Left ventricle myocardium inferior (tissue), 1 donor: ENCODE results near the gene DENND10. TPM values are rescaled to one million over a fixed set of nuclear protein-coding genes. Genes with fewer than 3 reads are reported as not detected.
A peak's percentile ranks its signal among the peaks of the same experiment; 100 is the strongest.
"Not testable (repeated sequence)": the region's sequence is repeated elsewhere in the genome, so short reads cannot be mapped to it uniquely, and the experiment has no call there.

Source experiments
- DNase-seq: peaks from one replicate; pipeline ENCODE4 v3.0.0-alpha.2; 2020
- H3K27ac ChIP-seq: fragments of 200-600 bp; replicated peaks from 2 replicates; pipeline ENCODE4 v1.8.0; 2021
- H3K27me3 ChIP-seq: fragments of 200-600 bp; 2 replicates; pipeline ENCODE4 v1.8.0; 2021; ENCODE audit warnings: low read depth
- H3K36me3 ChIP-seq: fragments of 200-600 bp; 2 replicates; pipeline ENCODE4 v1.8.0; 2021
- H3K4me1 ChIP-seq: fragments of 200-600 bp; 2 replicates; pipeline ENCODE4 v1.8.0; 2021
- H3K4me3 ChIP-seq: fragments of 200-600 bp; 2 replicates; pipeline ENCODE4 v1.8.0; 2021; ENCODE audit warnings: mild to moderate bottlenecking, moderate library complexity
- H3K9me3 ChIP-seq: fragments of 200-600 bp; replicated peaks from 2 replicates; pipeline ENCODE4 v1.8.0; 2021
- intact Hi-C: fragments of 100-400 bp; cut with micrococcal nuclease; formaldehyde crosslinking; loops from one replicate; pipeline ENCODE4 v1.11.0; 2022
- total RNA-seq: library from RNA; stranded (reverse); fragmentation: NEBNext Ultra II Directional; extraction: Animal tissue kit (Norgen Biotek cat#: 25700); gene quantifications from one replicate; pipeline ENCODE4 v1.2.1, GENCODE V29; 2021
- TF ChIP-seq, protein P1 (sequence below): fragments of 200-600 bp; IDR thresholded peaks from 2 replicates; pipeline ENCODE4 v1.8.0; 2021; ENCODE audit warnings: antibody characterized with exemption, mild to moderate bottlenecking, borderline replicate concordance
- donor health status: DM: no; HTN: yes; CAD: no; lungs with severe emphysema.

The DENND10 gene
- total RNA-seq, 1 donor from 2014 or later = 18.3 TPM

DNA sequence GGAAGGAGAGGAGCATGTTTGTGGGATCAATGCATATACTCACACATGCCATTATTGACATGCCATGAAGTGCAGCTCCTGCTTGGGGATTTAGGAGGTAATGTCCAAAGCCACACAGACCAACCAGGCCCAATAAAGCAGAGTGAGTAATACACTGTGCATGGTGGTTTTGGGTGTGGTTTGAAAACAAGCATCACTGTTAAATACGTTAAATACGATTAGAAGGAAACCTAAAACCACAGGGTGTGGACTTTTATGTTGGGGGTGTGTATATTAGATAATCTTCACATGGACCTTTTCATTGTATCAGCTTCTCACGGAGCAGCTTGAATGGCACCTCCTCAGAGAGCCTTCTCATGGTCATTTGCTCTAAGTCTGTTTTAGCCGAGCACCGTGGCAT, 12.9 kb upstream of the DENND10 start:
- DNase-seq = no peak
- no peaks in the 10 kb centered on the region for H3K27me3 ChIP-seq
- no peaks in the 10 kb centered on the region for H3K9me3 ChIP-seq
- TF ChIP-seq, protein P1, sequence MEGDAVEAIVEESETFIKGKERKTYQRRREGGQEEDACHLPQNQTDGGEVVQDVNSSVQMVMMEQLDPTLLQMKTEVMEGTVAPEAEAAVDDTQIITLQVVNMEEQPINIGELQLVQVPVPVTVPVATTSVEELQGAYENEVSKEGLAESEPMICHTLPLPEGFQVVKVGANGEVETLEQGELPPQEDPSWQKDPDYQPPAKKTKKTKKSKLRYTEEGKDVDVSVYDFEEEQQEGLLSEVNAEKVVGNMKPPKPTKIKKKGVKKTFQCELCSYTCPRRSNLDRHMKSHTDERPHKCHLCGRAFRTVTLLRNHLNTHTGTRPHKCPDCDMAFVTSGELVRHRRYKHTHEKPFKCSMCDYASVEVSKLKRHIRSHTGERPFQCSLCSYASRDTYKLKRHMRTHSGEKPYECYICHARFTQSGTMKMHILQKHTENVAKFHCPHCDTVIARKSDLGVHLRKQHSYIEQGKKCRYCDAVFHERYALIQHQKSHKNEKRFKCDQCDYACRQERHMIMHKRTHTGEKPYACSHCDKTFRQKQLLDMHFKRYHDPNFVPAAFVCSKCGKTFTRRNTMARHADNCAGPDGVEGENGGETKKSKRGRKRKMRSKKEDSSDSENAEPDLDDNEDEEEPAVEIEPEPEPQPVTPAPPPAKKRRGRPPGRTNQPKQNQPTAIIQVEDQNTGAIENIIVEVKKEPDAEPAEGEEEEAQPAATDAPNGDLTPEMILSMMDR = no peak
- no peak overlapping the region for H3K27ac ChIP-seq
- no peak overlapping the region for H3K4me3 ChIP-seq
- no peaks in the 10 kb centered on the region for H3K4me1 ChIP-seq
- no peaks in the 10 kb centered on the region for H3K36me3 ChIP-seq
- intact Hi-C loops = no loop called here

- TF ChIP-seq, protein P1 = no peak
- Histone ChIP-seq H3K9me3 (no peaks in the 10 kb centered on the region), H3K4me3 (no peak overlapping the region), H3K36me3 (no peaks in the 10 kb centered on the region), H3K27me3 (no peaks in the 10 kb centered on the region), H3K4me1 (peaks cover 4% of the 10 kb centered on the region), H3K27ac (no peak overlapping the region)
- DNase-seq = no peak
- intact Hi-C loops = no loop called here
Measured at GRCh38 chr10:119095640-119096039, 8.3 kb upstream of the DENND10 start.

- H3K27ac ChIP-seq, H3K4me1 ChIP-seq, DNase-seq, intact Hi-C loops, H3K36me3 ChIP-seq, H3K27me3 ChIP-seq, H3K4me3 ChIP-seq, H3K9me3 ChIP-seq: not testable (repeated sequence)
Measured at GRCh38 chr10:119096641-119097415, 7.1 kb upstream of the DENND10 start.

DNA sequence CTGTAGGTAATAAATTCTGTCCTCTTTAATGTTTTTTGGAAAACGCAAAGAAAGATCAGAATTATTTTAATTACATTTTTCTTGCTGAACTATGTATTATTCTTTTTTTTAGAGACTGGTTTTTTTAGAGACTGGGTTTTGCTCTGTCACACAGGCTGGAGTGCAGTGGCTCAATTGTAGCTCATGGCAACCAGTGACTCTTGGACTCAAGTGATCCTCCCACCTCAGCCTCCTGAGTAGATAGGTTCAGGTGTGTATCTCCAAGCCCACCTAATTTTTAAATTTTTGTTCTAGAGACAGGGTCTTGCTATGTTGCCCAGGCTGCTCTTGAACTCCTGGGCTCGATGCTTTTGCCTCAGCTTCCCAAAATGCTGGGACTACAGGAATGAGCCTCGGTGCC, 5.3 kb upstream of the DENND10 start:
- no peak overlapping the region for H3K4me3 ChIP-seq
- H3K27me3 ChIP-seq = no peaks in the 10 kb centered on the region
- DNase-seq = no peak
- TF ChIP-seq, protein P1 = no peak
- intact Hi-C loops = no loop called here
- H3K27ac ChIP-seq = no peak overlapping the region
- H3K4me1 ChIP-seq = peaks cover 4% of the 10 kb centered on the region
- no peaks in the 10 kb centered on the region for H3K36me3 ChIP-seq
- H3K9me3 ChIP-seq = no peaks in the 10 kb centered on the region

DNA sequence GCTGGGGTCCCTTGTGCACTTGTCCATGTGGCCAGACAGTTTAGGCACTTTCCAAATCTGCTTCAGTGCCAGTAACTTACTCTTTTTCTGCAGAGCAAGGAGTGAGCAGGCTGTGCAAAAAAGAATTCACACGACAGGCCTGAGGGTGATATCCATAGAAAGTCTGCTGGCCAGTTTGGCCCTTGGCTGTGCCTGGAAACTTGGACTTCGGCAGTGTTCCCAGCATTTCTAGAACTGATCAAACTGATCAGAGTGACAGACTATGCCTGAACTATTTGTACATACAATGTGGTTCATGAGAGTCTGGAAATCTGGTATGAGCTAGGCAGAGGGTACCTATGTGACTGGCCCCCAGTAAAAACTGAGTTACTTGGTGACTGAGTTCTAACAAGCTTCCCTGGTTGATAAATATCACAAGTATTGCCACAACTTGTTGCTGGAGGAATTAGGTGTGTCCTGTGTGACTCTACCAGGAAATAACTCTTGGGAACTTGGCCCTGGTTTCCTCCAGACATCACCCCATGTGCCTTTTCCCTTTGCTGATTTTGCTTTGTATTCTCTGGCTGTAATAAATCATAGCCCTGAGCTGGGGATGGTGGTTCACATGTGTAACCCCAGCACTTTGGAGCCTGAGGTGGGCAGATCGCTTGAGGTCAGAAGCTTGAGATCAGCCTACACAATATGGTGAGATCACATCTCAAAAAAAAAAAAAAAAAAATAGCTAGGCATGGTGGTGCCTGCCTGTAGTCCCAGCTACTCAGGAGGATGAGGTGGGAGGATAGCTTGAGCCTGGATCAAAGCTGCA, 3.3 kb upstream of the DENND10 start:
- H3K27me3 ChIP-seq = no peaks in the 10 kb centered on the region
- H3K27ac ChIP-seq = peak overlapping the region; percentile 77
- DNase-seq = no peak
- intact Hi-C loops = no loop called here
- TF ChIP-seq, protein P1 = no peak
- H3K9me3 ChIP-seq = no peaks in the 10 kb centered on the region
- H3K4me1 ChIP-seq = peaks cover 18% of the 10 kb centered on the region
- no peak overlapping the region for H3K4me3 ChIP-seq
- no peaks in the 10 kb centered on the region for H3K36me3 ChIP-seq
